Stomach (tissue), 9 donors: ENCODE data around the gene DCDC2B. TPM values are rescaled to one million over a fixed set of nuclear protein-coding genes. Genes with fewer than 3 reads are reported as not detected.

Experiments used
- DNase-seq, 2 donors: peaks; one replicate each; pipeline versions ENCODE4 v3.0.0 to v3.0.0-alpha.2; 2013 to 2019
- H3K27ac ChIP-seq, 5 donors: fragments of 200-600 bp in 4 of 5; sonication (generic) in 4 of 5; one replicate each; pipeline ENCODE4 v1.5.1; 2013 to 2019; ENCODE audit warnings: mild to moderate bottlenecking in 1 of 5, moderate library complexity in 1 of 5
- H3K27me3 ChIP-seq, 3 donors: fragments of 200-600 bp; sonication (generic); one replicate each; pipeline ENCODE4 v1.5.1; 2017 to 2019; ENCODE audit warnings: mixed run types in 1 of 3
- H3K36me3 ChIP-seq, 4 donors: fragments of 200-600 bp; sonication (generic); 1 replicate in 3 of 4; 2 replicates in 1 of 4; pipeline ENCODE4 v1.5.1; 2016 to 2019
- H3K4me1 ChIP-seq, 4 donors: fragments of 200-600 bp; sonication (generic); one replicate each; pipeline ENCODE4 v1.5.1; 2016 to 2019
- H3K4me3 ChIP-seq, 4 donors: fragments of 200-600 bp; sonication (generic) in 3 of 4; one replicate each; pipeline ENCODE4 v1.5.1; 2016 to 2019; ENCODE audit warnings: mild to moderate bottlenecking in 1 of 4
- H3K9me3 ChIP-seq, 4 donors: fragments of 200-600 bp; sonication (generic); one replicate each; pipeline ENCODE4 v1.5.1; 2016 to 2019
- EP300 ChIP-seq: sonication (generic); formaldehyde crosslinking; IDR thresholded peaks from one replicate; pipeline ENCODE4 v1.6.1; 2017; ENCODE audit warnings: antibody characterized with exemption
- POLR2A ChIP-seq, 4 donors: fragments of 450-650 bp; IDR thresholded peaks; one replicate each; pipeline ENCODE4 v1.6.1; 2016; ENCODE audit warnings: antibody characterized with exemption in 4 of 4, control low read depth in 2 of 4, mild to moderate bottlenecking in 1 of 4, moderate library complexity in 1 of 4
- POLR2AphosphoS5 ChIP-seq, 3 donors: sonication (generic); formaldehyde crosslinking; IDR thresholded peaks; one replicate each; pipeline ENCODE4 v1.6.1; 2016; ENCODE audit warnings: antibody characterized with exemption in 3 of 3
- WGBS, 5 donors: extraction: QIAGEN DNeasy Blood & Tissue Kit in 3 of 5; methylation state at CpG; one replicate each; pipeline versions ENCODE4 v1.1.5 to v1.1.7; 2013 to 2018; 5-methylcytosine and 5-hydroxymethylcytosine counted together
- intact Hi-C: fragments of 100-400 bp; cut with DNase I; formaldehyde crosslinking; loops from one replicate; pipeline ENCODE4 v1.15.1; 2023; ENCODE audit warnings: low total_unique reads
- polyA plus RNA-seq, 3 donors: library from polyadenylated mRNA; stranded (reverse); fragments of 200-250 nt; gene quantifications; one replicate each; pipeline ENCODE4 v1.2.3, GENCODE V29; 2013
- total RNA-seq, 5 donors: library from RNA; depleted of rRNA; stranded (reverse); fragments of >200 nt; gene quantifications; one replicate each; pipeline versions ENCODE4 v1.1.0 to v1.2.3, GENCODE V29; 2014 to 2016
- TF ChIP-seq, protein P1 (sequence below), 7 experiments: fragments of 450-650 bp in 4 of 7; fragments of 200-600 bp in 3 of 7; sonication (generic) in 3 of 7; IDR thresholded peaks; one replicate each; pipeline ENCODE4 v1.5.1; 2016 to 2019; ENCODE audit warnings: antibody characterized with exemption in 7 of 7, control low read depth in 2 of 7, mild to moderate bottlenecking in 1 of 7
- donor health status: healthy with polysubstance abuse.
- donor health status: Bipolar disorder and iron deficiency.
- donor health status: healthy.

Gene DCDC2B
- total and polyA plus RNA-seq, 8 donors, result not detected

DNA sequence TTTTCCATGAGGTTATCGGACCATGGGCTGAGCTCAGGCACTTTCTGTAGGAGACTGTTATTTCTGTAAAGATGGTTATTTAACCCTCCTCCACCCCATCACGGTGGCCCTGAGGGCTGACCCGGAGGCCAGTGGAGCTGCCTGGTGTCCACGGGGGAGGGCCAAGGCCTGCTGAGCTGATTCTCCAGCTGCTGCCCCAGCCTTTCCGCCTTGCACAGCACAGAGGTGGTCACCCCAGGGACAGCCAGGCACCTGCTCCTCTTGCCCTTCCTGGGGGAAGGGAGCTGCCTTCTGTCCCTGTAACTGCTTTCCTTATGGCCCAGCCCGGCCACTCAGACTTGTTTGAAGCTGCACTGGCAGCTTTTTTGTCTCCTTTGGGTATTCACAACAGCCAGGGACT lies 11.1 kb upstream of the DCDC2B start:
- Histone ChIP-seq H3K4me1 (peaks cover 26 to 51% (median 36%) of the 10 kb centered on the region in 4 donors), H3K27ac (peak overlapping the region in 1 of 5 donors; percentile 37), H3K27me3 (no peaks in the 10 kb centered on the region), H3K36me3 (peaks cover 37 to 59% (median 55%) of the 10 kb centered on the region in 4 donors), H3K4me3 (no peak overlapping the region), H3K9me3 (no peaks in the 10 kb centered on the region)
- TF ChIP-seq POLR2AphosphoS5 (IDR thresholded peaks at IDR 0.05) (no peak), POLR2A (IDR thresholded peaks at IDR 0.05) (no peak), EP300 (no peak)
- TF ChIP-seq, protein P1, sequence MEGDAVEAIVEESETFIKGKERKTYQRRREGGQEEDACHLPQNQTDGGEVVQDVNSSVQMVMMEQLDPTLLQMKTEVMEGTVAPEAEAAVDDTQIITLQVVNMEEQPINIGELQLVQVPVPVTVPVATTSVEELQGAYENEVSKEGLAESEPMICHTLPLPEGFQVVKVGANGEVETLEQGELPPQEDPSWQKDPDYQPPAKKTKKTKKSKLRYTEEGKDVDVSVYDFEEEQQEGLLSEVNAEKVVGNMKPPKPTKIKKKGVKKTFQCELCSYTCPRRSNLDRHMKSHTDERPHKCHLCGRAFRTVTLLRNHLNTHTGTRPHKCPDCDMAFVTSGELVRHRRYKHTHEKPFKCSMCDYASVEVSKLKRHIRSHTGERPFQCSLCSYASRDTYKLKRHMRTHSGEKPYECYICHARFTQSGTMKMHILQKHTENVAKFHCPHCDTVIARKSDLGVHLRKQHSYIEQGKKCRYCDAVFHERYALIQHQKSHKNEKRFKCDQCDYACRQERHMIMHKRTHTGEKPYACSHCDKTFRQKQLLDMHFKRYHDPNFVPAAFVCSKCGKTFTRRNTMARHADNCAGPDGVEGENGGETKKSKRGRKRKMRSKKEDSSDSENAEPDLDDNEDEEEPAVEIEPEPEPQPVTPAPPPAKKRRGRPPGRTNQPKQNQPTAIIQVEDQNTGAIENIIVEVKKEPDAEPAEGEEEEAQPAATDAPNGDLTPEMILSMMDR (IDR thresholded peaks at IDR 0.05), result no peak
- WGBS, 5 donors, result 58 to 77% (median 69%) methylated on average over 5 to 6 of the region's 6 CpGs
- DNase-seq, result no peak
- intact Hi-C loops, result no loop called here

DNA sequence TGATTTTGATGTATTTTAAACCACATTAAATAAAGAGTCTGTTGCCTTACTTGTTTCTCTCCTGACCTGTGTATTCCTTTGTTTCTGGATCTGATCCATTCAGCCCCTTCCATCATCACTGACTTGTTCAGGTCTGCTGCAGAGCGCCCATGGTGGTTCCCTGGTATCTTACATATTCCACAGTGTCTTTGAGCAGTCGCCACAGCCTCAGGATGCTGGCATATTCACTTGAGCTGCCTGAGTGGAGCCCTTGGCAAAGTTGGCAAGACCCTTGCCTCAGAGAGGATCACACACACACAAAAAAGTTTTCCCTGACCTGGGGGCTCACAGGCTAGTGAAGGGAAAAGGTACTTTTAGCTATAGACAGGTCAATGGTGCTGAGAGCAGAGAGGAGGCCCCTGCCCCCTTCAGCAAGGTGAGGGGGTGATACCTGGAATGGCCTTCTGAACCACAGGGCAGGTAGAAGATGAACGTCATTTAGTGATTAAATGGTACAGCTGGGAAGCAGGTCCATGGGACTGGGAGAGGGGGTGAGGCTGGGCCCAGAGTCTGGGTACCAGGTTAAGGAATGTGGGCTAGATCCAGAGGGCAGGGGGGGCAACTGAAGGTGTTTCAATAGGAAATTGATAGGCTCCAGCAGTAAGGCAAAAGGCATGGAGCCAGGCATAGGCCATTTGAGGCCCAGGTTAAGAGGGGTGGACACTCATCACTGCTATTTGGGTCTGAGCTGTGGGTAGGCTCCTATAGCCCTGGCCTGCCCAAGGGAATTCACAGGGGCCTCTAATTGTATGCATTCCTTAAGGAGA lies 10.4 kb upstream of the DCDC2B start:
- intact Hi-C loops, result no loop called here
- H3K4me3 ChIP-seq, result no peak overlapping the region
- H3K4me1 ChIP-seq, result peaks cover 26 to 51% (median 36%) of the 10 kb centered on the region in 4 donors
- peak overlapping the region in 1 of 5 donors; percentile 37 for H3K27ac ChIP-seq
- no peaks in the 10 kb centered on the region for H3K27me3 ChIP-seq
- WGBS, 5 donors, result 74 to 84% (median 81%) methylated on average over 3 of the region's 3 CpGs
- no peaks in the 10 kb centered on the region for H3K9me3 ChIP-seq
- H3K36me3 ChIP-seq, result peaks cover 31 to 53% (median 49%) of the 10 kb centered on the region in 4 donors
- TF ChIP-seq EP300 (no peak), POLR2A (IDR thresholded peaks at IDR 0.05) (no peak), POLR2AphosphoS5 (IDR thresholded peaks at IDR 0.05) (no peak)
- TF ChIP-seq, protein P1 (IDR thresholded peaks at IDR 0.05), result no peak
- no peak for DNase-seq

DNA sequence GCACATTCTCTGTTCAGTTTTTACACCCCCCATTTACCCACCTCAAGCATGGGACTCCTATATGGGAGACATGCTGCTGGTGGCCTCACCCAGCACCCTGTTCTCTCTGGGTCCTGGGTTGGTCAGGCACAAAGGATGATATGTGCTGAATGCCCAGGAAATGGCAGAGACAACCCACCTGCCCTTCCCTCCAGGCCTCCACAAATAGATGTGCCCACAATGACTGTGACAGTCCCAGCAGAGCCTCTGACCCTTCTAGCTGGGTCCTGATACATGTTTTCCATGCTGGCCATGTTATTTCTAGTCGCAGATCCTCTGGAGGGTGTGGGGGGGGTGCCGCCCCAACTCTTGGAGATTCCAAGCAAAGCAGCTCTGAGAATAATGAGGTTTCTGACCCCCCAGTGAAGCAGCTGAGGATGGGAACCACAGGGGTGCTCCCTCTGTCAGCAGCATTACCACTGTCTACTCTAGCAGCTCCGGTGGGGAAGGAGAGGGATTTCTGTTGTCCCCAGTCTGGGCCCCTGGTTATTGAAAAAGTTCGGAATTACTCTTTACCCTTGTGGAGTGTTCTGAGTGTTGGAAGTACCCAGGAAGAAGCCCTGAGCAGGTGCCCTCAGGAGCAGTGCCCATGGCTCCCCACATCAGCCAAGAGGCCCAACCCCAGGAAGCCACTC lies 9.7 kb upstream of the DCDC2B start:
- Histone ChIP-seq H3K4me3 (no peak overlapping the region), H3K9me3 (no peaks in the 10 kb centered on the region), H3K27me3 (no peaks in the 10 kb centered on the region), H3K36me3 (peaks cover 23 to 46% (median 42%) of the 10 kb centered on the region in 4 donors), H3K4me1 (peaks cover 26 to 51% (median 36%) of the 10 kb centered on the region in 4 donors), H3K27ac (peak overlapping the region in 3 of 5 donors; percentile 84 to 89 (median 87))
- no peak for DNase-seq
- intact Hi-C loops, result no loop called here
- WGBS, 5 donors, result 60 to 80% (median 71%) methylated on average over 4 of the region's 4 CpGs
- TF ChIP-seq POLR2A (IDR thresholded peaks at IDR 0.05), result no peak
- no peak for TF ChIP-seq POLR2AphosphoS5 (IDR thresholded peaks at IDR 0.05)
- TF ChIP-seq EP300, result no peak
- TF ChIP-seq, protein P1 (IDR thresholded peaks at IDR 0.05), result no peak

DNA sequence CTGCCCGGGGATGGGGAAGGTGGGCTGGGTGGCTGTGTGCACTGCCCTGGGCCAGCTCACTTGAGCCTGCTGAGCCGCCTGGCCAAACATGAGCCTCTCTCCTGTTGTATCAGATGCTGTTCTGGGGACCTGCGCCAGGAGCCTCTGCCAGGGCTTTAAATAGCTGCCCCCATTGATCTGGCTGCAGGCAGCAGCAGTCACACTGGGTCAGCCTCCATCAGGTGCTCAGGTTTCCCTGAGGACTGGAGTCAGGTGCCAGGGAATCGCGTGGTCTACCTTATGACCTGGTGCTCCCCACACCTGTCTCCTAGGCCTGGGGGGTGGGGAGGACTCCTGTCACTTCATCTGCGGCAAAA lies 9.2 kb upstream of the DCDC2B start:
- intact Hi-C loops, result no loop called here
- H3K27ac ChIP-seq, result peak overlapping the region; percentile 14 to 89 (median 84)
- peaks cover 18 to 41% (median 37%) of the 10 kb centered on the region in 4 donors for H3K36me3 ChIP-seq
- WGBS, 5 donors, result 29 to 66% (median 35%) methylated on average over 3 to 6 of the region's 6 CpGs
- peak overlapping the region in 3 of 4 donors; percentile 67 to 71 (median 70) for H3K4me3 ChIP-seq
- H3K9me3 ChIP-seq, result no peaks in the 10 kb centered on the region
- H3K27me3 ChIP-seq, result no peaks in the 10 kb centered on the region
- peaks cover 26 to 53% (median 37%) of the 10 kb centered on the region in 4 donors for H3K4me1 ChIP-seq
- TF ChIP-seq POLR2AphosphoS5 (IDR thresholded peaks at IDR 0.05), result no peak
- TF ChIP-seq, protein P1 (IDR thresholded peaks at IDR 0.05), result no peak
- no peak for TF ChIP-seq EP300
- TF ChIP-seq POLR2A (IDR thresholded peaks at IDR 0.05), result no peak
- peak; percentile 57 to 60 for DNase-seq
